Ramos (cell line): Measurements from ENCODE around the gene DCAF5.

ENCODE experiments used
- in situ Hi-C: fragments of 300-500 bp; cut with MboI; formaldehyde crosslinking; loops from one replicate; pipeline ENCODE4 v1.14.3; 2022; ENCODE audit warnings: low sequenced_read_pairs; ENCODE audit not compliant: unreplicated experiment

The DCAF5 gene

GRCh38 chr14:69014829-69015259, 138.1 kb downstream of the DCAF5 start:
- in situ Hi-C loops = no loop called here

- in situ Hi-C loops = no loop called here
Observed at GRCh38 chr14:69013943-69014782, 138.8 kb downstream of the DCAF5 start.

DNA sequence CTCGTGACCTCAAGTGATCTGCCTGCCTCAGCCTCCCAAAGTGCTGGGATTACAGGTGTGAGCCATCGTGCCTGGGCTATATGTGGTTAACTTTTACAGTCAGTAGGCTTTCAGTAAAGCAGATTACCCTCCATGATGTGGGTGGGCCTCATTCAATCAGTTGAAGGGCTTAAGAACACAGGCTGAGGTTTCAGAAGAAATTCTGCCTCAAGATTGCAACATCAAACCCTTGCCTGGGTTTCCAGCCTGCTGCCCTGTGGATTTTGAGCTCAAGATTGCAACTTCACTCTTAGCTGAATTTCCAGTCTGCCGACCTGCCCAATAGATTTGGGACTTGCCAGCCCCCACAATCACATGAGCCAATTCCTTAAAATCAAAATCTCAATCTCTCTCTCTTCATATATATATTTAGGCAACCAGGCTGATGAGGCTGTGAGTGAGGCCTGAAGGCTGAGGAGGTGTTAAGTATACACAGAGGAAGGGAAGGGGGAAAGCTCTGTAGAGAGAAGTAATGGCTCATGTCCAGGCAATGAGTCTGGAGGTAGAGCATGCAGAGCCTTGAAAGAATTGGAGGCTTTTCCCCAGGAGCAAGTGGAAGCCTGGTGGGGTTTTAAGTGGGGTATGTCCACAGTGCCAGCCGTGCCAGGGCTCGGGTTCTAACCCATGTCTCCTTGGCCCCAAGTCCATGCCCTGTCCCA, 140.5 kb downstream of the DCAF5 start:
- in situ Hi-C loops = no loop called here

DNA sequence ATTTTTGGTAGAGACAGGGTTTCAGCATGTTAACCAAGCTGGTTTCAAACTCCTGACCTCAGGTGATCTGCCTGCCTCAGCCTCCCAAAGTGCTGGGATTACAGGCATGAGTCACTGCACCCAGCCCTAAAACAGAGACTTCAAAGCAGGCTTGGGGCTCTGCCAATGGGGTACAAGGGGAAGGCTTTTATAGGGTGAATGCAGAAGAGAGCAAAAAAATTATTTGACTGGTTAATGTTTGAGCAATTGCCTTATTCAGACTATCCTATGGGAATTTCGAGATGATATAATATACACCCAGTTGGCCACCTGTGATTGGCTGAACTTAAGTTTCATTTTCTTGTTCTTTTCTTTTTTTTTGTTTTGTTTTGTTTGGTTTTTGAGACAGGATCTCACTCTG, 142.3 kb downstream of the DCAF5 start:
- in situ Hi-C loops = no loop called here

DNA sequence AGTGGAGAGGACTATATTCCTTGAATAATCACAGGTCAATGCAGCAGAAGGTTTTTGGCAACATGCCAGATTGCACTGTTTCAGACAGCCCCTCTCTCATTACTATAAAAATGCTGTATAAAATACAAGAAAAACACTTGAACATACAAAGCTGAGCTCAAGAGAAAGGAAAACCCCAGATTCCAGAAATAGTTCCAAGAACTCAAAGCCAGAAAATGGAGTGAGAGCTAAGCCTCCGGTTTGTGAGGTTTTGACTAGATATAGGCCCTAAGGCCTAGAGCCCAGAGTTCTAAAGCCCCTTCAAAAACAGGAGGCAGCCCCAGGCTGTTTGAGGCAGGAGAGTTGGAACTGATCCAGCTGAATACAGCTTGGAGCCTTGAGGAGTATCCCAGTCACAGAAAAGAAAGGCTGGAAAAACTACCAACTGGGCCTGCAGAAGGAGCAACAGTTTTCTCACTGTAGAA, 144.5 kb downstream of the DCAF5 start:
- in situ Hi-C loops = no loop called here

- in situ Hi-C loops = no loop called here
Observed at GRCh38 chr14:69006346-69006745, 146.6 kb downstream of the DCAF5 start.

DNA sequence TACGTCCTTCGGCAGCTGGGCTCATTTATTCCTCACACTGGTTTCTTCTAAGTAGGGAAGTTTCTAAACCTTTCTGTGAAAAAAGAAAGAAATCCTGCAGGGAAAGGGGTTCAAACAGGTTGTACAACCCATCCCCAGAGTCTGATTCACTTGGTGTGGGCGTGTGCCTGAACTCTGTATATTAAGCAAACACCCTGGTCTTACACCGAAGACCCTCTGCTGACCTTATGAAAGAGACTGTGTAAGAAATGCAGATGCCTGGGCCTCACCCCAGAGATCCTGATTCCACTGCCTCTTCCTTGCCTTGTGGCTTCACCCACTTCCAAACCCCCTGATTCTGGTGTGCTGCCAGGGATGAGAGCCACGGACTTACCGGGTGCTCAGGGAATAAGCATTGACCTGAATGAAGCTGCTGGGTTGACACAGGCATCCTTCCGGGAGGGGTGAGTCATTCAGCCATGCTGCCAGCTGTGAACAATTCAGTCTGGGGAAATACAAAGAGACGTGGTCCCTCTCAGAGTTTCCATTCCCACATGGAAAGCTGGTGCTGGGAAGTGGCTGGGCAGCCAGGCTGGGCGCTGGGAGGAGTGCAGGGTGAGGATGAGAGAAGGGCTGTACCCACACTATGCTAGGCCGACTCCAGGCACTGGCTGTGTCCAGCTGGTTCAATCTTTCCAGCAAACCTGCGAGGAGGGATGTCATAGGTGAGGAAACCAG, 147.3 kb downstream of the DCAF5 start:
- in situ Hi-C loops = no loop called here

- in situ Hi-C loops = no loop called here
Observed at GRCh38 chr14:69004731-69005431, 148.0 kb downstream of the DCAF5 start.

DNA sequence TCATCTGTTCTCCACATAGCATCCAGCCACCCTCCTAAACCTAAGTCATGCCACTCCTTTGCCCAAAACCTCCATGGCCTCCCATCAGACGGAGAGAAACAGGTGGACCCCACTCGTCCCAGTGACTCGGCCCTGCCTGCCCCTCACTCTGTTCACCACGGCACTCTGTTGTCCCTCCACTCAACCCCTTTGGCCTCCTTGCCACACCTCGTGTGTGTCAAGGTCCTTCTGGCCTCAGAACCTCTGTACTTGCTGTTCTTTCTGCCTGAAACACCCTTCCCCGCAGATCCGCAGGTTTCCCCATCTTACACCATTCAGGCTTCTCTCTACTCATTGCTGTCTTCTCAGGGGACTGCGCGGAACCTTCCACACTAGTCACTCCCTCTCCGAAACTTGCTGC, 149.3 kb downstream of the DCAF5 start:
- in situ Hi-C loops = no loop called here

DNA sequence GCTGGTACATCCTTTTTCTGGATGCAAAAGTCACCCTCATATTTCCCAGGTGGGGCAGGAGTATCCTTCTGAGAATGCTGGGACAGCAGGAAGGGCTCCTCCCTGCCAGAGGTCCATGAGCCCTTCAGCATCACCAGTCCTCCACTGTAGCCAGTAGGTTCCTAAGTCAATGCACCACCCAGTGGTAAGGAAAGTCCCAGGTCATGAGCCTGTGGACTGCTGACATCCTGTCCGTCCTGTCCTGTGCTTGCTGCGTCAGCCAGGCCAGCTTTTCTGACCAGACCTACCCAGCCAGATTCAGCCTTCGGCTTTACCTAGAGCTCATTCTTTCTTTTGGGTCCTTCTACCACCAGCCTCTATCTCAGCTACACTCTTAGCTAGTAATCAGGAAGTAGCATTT, 150.8 kb downstream of the DCAF5 start:
- in situ Hi-C loops = no loop called here

DNA sequence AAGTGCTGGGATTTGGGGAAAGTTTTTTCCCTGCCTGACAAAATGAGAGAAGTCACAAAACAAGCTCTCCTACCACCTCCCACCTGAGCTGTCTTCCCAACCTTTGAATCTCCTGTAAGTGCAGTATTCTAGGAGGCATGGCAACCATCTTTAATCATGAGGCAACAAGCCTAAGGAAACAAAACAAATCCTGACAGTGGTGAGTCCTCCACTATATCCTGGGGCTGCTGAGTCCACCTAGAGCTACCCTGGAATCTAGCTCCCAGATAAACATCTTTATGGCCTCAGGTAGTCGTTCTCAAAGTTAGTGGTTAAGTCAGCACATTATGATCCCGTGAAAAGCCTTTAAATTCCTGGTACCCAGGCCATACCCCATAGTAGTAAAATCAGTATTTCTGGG, 151.5 kb downstream of the DCAF5 start:
- in situ Hi-C loops = no loop called here
